ENCODE results near the gene C11orf21.

- TF ChIP-seq GATA2 (IDR thresholded peaks at IDR 0.05; ENCODE audit: low read depth, low read length) = no peak
- no peak for TF ChIP-seq GATA3 (IDR thresholded peaks at IDR 0.05; ENCODE audit: low read depth, low read length)
Measured at GRCh38 chr11:2290351-2290841, 11.3 kb downstream of the C11orf21 start.

Measured in SH-SY5Y (cell line).